Fibroblast of lung (primary cell): Measurements from ENCODE around the gene SH2D1B. TPM values are rescaled to one million over a fixed set of nuclear protein-coding genes. Genes with fewer than 3 reads are reported as not detected.

Experiments used
- DNase-seq, 2 donors: peaks; one replicate each; pipeline versions ENCODE4 v3.0.0 to v3.0.0-alpha.2; 2010; ENCODE audit warnings: low read depth in 2 of 2
- H2AFZ ChIP-seq: 2 replicates; pipeline ENCODE4 v1.5.1; 2012; ENCODE audit warnings: low read length, control low read depth, inconsistent platforms
- H3K27ac ChIP-seq: 2 replicates; pipeline ENCODE4 v1.5.1; 2011; ENCODE audit warnings: low read length, control low read depth; ENCODE audit not compliant: insufficient read depth
- H3K27me3 ChIP-seq: 2 replicates; pipeline ENCODE4 v1.5.1; 2011; ENCODE audit warnings: mild to moderate bottlenecking, low read length; ENCODE audit not compliant: control insufficient read depth, insufficient read depth
- H3K36me3 ChIP-seq: 2 replicates; pipeline ENCODE4 v1.5.1; 2011; ENCODE audit warnings: low read length; ENCODE audit not compliant: control insufficient read depth, insufficient read depth
- H3K4me1 ChIP-seq: 2 replicates; pipeline ENCODE4 v1.5.1; 2011; ENCODE audit warnings: low read length; ENCODE audit not compliant: control insufficient read depth, insufficient read depth; ENCODE audit errors: extremely low read depth
- H3K4me2 ChIP-seq: 2 replicates; pipeline ENCODE4 v1.5.1; 2011; ENCODE audit warnings: low read length, control low read depth; ENCODE audit not compliant: insufficient read depth; ENCODE audit errors: extremely low read depth
- H3K4me3 ChIP-seq, 4 experiments: fragments of 200-600 bp in 1 of 4; sonication (generic) in 1 of 4; replicated peaks in 1 of 4; 2 replicates each; pipeline ENCODE4 v1.5.1; 2011 to 2016; ENCODE audit warnings: low read length in 4 of 4, low read depth in 3 of 4, mild to moderate bottlenecking in 3 of 4, control low read depth in 2 of 4, inconsistent platforms in 1 of 4, mixed read lengths in 1 of 4; ENCODE audit not compliant: insufficient read depth in 1 of 4; ENCODE audit errors: control extremely low read depth in 1 of 4
- H3K79me2 ChIP-seq: 2 replicates; pipeline ENCODE4 v1.5.1; 2012; ENCODE audit warnings: mild to moderate bottlenecking, low read length, inconsistent platforms; ENCODE audit not compliant: control insufficient read depth, insufficient read depth
- H3K9ac ChIP-seq: 2 replicates; pipeline ENCODE4 v1.5.1; 2011; ENCODE audit warnings: mild to moderate bottlenecking, low read length, control low read depth; ENCODE audit not compliant: insufficient read depth
- H3K9me3 ChIP-seq: 2 replicates; pipeline ENCODE4 v1.5.1; 2012; ENCODE audit warnings: low read depth, low read length; ENCODE audit not compliant: control insufficient read depth, insufficient read depth
- H4K20me1 ChIP-seq: 2 replicates; pipeline ENCODE4 v1.5.1; 2011; ENCODE audit warnings: low read length; ENCODE audit not compliant: control insufficient read depth, insufficient read depth; ENCODE audit errors: extremely low read depth
- EZH2 ChIP-seq: IDR thresholded peaks from 2 replicates; pipeline ENCODE4 v1.5.1; 2012; ENCODE audit warnings: low read length, control low read depth, mild to moderate bottlenecking; ENCODE audit errors: missing control alignments
- polyA plus RNA-seq, 2 donors: library from polyadenylated mRNA; depleted of rRNA in 1 of 2; stranded (reverse) in 1 of 2; unstranded in 1 of 2; fragments of >200 nt; gene quantifications; 2 replicates each; pipeline ENCODE4 v1.2.1, GENCODE V29; 2011 to 2012; ENCODE audit warnings: missing spikeins in 1 of 2
- total RNA-seq: library from RNA; depleted of rRNA; stranded (reverse); fragments of >200 nt; gene quantifications from 2 replicates; pipeline ENCODE4 v1.2.1, GENCODE V29; 2014
- TF ChIP-seq, protein P1 (sequence below), 2 donors: IDR thresholded peaks in 1 of 2; conservative IDR thresholded peaks in 1 of 2; 1 replicate in 1 of 2; 2 replicates in 1 of 2; pipeline ENCODE4 v1.5.1; 2011 to 2012; ENCODE audit warnings: low read length in 2 of 2, control low read depth in 1 of 2, inconsistent platforms in 1 of 2, low read depth in 1 of 2, mild to moderate bottlenecking in 1 of 2

The SH2D1B gene
- total and polyA plus RNA-seq, 2 donors (not counting 1 experiment from before 2014, with no cell fraction given), result not detected

DNA sequence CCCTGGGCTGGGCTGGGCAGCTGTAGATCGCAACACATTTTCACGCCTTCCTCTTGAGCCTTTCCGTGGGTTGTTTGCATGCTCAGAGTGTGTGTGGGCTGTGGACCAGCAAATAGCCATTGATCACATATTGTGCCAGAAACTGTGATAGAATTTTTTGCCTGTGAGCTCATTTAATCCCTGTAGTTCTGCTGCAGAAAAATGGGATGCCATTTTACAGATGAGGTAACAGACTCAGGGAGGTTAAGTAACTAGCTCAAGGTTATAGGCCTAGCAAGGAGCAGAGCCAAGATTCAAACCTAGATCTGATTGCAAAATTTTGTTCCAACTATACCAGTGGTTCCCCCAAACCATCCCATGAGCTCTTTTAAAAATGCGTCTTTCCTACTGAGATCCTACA is 45.8 kb downstream of the SH2D1B start:
- Histone ChIP-seq H3K4me1 (no peaks in the 10 kb centered on the region), H3K4me3 (no peak overlapping the region), H3K4me2 (no peak overlapping the region), H3K79me2 (no peaks in the 10 kb centered on the region), H3K27ac (no peak overlapping the region), H2AFZ (no peak overlapping the region), H3K9me3 (no peaks in the 10 kb centered on the region), H4K20me1 (no peaks in the 10 kb centered on the region), H3K36me3 (no peaks in the 10 kb centered on the region), H3K9ac (no peak overlapping the region), H3K27me3 (peaks cover 2% of the 10 kb centered on the region)
- TF ChIP-seq, protein P1, sequence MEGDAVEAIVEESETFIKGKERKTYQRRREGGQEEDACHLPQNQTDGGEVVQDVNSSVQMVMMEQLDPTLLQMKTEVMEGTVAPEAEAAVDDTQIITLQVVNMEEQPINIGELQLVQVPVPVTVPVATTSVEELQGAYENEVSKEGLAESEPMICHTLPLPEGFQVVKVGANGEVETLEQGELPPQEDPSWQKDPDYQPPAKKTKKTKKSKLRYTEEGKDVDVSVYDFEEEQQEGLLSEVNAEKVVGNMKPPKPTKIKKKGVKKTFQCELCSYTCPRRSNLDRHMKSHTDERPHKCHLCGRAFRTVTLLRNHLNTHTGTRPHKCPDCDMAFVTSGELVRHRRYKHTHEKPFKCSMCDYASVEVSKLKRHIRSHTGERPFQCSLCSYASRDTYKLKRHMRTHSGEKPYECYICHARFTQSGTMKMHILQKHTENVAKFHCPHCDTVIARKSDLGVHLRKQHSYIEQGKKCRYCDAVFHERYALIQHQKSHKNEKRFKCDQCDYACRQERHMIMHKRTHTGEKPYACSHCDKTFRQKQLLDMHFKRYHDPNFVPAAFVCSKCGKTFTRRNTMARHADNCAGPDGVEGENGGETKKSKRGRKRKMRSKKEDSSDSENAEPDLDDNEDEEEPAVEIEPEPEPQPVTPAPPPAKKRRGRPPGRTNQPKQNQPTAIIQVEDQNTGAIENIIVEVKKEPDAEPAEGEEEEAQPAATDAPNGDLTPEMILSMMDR (conservative IDR thresholded peaks at IDR 0.05 in 1 of 2, IDR thresholded peaks at IDR 0.05 in 1 of 2; ENCODE audit: low read depth in 1 of 2, low read length in 2 of 2), result no peak
- no peak for TF ChIP-seq EZH2
- peak in 1 of 2 donors; percentile 29 for DNase-seq

DNA sequence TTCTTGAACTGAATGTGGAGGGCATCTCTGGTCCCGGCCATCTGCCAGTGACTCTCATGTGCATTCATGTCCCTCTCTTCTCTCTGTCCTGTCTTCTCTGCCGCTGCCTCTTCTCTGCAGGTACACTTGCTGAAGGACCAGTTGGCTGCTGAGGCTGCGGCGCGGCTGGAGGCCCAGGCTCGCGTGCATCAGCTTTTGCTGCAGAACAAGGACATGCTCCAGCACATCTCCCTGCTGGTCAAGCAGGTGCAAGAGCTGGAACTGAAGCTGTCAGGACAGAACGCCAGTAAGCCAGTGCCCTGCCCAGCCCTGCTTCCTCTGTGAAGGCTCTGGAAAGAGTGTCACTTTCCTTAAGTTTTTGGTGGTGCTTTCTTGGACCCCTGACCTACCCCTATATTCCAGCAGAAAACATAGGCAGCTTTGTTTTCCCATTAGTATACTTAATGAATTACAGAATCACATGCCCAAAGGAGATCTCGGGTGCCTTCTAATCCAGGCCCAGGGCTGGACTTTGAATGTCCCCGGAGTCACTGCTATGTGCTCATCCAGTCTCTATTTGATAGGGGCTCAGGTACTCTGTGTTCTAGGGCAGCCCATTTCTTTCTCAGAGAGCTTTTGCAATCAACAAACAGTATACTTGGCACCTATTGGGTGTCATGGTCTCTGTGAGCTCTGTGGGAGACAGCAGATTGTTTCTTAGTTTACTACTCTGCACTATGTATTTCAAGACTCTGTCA is 46.5 kb downstream of the SH2D1B start:
- no peak overlapping the region for H3K4me3 ChIP-seq
- no peaks in the 10 kb centered on the region for H3K9me3 ChIP-seq
- DNase-seq, result no peak
- H3K27ac ChIP-seq, result no peak overlapping the region
- H3K4me1 ChIP-seq, result no peaks in the 10 kb centered on the region
- no peaks in the 10 kb centered on the region for H4K20me1 ChIP-seq
- no peaks in the 10 kb centered on the region for H3K79me2 ChIP-seq
- H3K4me2 ChIP-seq, result no peak overlapping the region
- TF ChIP-seq EZH2, result no peak
- TF ChIP-seq, protein P1 (conservative IDR thresholded peaks at IDR 0.05 in 1 of 2, IDR thresholded peaks at IDR 0.05 in 1 of 2; ENCODE audit: low read depth in 1 of 2, low read length in 2 of 2), result no peak
- H2AFZ ChIP-seq, result no peak overlapping the region
- H3K9ac ChIP-seq, result no peak overlapping the region
- peaks cover 2% of the 10 kb centered on the region for H3K27me3 ChIP-seq
- H3K36me3 ChIP-seq, result no peaks in the 10 kb centered on the region

DNA sequence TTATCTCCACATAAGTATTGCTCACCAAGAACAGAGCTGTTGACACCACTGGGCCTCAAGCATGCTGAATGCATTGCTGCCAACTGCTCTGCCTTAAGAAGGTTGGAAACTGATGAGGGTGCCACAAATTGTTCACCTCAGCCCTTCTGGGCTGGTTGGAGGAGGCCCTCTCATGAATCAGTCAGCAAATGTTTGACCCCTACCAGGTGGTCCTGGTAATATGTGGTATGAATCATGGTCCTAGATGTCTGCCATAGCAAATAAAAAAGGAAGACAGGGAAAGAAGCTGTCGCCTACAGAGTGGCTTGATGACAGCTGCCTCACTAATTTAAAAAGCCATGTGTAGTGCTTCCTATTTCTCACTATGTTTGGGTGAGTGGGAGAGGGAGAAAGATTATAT is 47.4 kb downstream of the SH2D1B start:
- H3K4me1 ChIP-seq, result no peaks in the 10 kb centered on the region
- no peak overlapping the region for H3K9ac ChIP-seq
- no peak overlapping the region for H3K4me2 ChIP-seq
- no peaks in the 10 kb centered on the region for H4K20me1 ChIP-seq
- no peak overlapping the region for H3K27ac ChIP-seq
- no peak overlapping the region for H2AFZ ChIP-seq
- peaks cover 2% of the 10 kb centered on the region for H3K27me3 ChIP-seq
- no peaks in the 10 kb centered on the region for H3K9me3 ChIP-seq
- DNase-seq, result peak in 1 of 2 donors; percentile 48
- H3K79me2 ChIP-seq, result no peaks in the 10 kb centered on the region
- no peak overlapping the region for H3K4me3 ChIP-seq
- TF ChIP-seq, protein P1 (conservative IDR thresholded peaks at IDR 0.05 in 1 of 2, IDR thresholded peaks at IDR 0.05 in 1 of 2; ENCODE audit: low read depth in 1 of 2, low read length in 2 of 2), result no peak
- TF ChIP-seq EZH2, result no peak
- H3K36me3 ChIP-seq, result no peaks in the 10 kb centered on the region
